Measurements from ENCODE around the gene TTLL7. TPM values are rescaled to one million over a fixed set of nuclear protein-coding genes. Genes with fewer than 3 reads are reported as not detected.

The TTLL7 gene
- total and polyA plus RNA-seq, 9 of the 15 experiments (the other 6 are each of a cell fraction or from before 2014, with no cell fraction given) = 0.63 to 2.6 (median 1.7) TPM

GRCh38 chr1:83838573-83838972 lies 160.4 kb downstream of the TTLL7 start:
- intact Hi-C loops (cut with micrococcal nuclease) = no loop called here
- Histone ChIP-seq H3K9me3 (replicated peaks; ENCODE audit: control insufficient read depth, insufficient read depth, low read depth, low read length) (no peaks in the 10 kb centered on the region), H2AFZ (ENCODE audit: low read depth, low read length) (no peak overlapping the region), H3K4me1 (replicated peaks in 1 of 2; ENCODE audit: control insufficient read depth in 2 of 2, insufficient read depth in 2 of 2, low read length in 2 of 2) (no peaks in the 10 kb centered on the region), H3K27ac (ENCODE audit: extremely low read depth, low read depth, low read length) (no peak overlapping the region), H3K36me3 (ENCODE audit: control insufficient read depth, insufficient read depth, low read length) (no peaks in the 10 kb centered on the region), H3K9me1 (ENCODE audit: control insufficient read depth, insufficient read depth, low read length) (no peaks in the 10 kb centered on the region), H3K79me2 (ENCODE audit: control insufficient read depth, insufficient read depth, low read length) (no peaks in the 10 kb centered on the region), H4K20me1 (replicated peaks; ENCODE audit: control insufficient read depth, insufficient read depth, low read length) (no peaks in the 10 kb centered on the region), H3K9ac (ENCODE audit: insufficient read depth in 1 of 2, low read depth in 2 of 2, low read length in 2 of 2) (no peak overlapping the region), H3K4me2 (ENCODE audit: insufficient read depth, low read length) (no peak overlapping the region), H3K27me3 (ENCODE audit: control insufficient read depth in 2 of 2, insufficient read depth in 2 of 2, low read length in 2 of 2) (no peaks in the 10 kb centered on the region), H3K4me3 (no peak overlapping the region)
- WGBS (ENCODE audit: insufficient coverage, low coverage, missing lambda C conversion rate) = 6% methylated on average over 5 of the region's 5 CpGs
- POLR2A ChIA-PET = no interaction called here
- no TSS peak for BruUV-seq (replicated peaks)
- ATAC-seq (no peak), DNase-seq (ENCODE audit: extremely low read depth in 1 of 4, low spot score in 3 of 4) (no peak), FAIRE-seq (no peak)
- CTCF ChIA-PET (ENCODE audit: low intra/inter-chr PET ratio) = no interaction called here
- TF ChIP-seq ZNF140 (CRISPR knock-in tag; IDR thresholded peaks at IDR 0.05) = no peak
- TF ChIP-seq FOXP1 (CRISPR knock-in tag; IDR thresholded peaks at IDR 0.05) = no peak
- in situ Hi-C loops (cut with MboI) = no loop called here

GRCh38 chr1:83836543-83836942 lies 162.4 kb downstream of the TTLL7 start:
- no peak overlapping the region for H3K4me2 ChIP-seq (ENCODE audit: insufficient read depth, low read length)
- ChIA-PET CTCF (ENCODE audit: low intra/inter-chr PET ratio) (no interaction called here), POLR2A (no interaction called here)
- FAIRE-seq (no peak), DNase-seq (ENCODE audit: extremely low read depth in 1 of 4, low spot score in 3 of 4) (no peak), ATAC-seq (no peak)
- no TSS peak for BruUV-seq (replicated peaks)
- H3K4me1 ChIP-seq (replicated peaks in 1 of 2; ENCODE audit: control insufficient read depth in 2 of 2, insufficient read depth in 2 of 2, low read length in 2 of 2) = no peaks in the 10 kb centered on the region
- no peaks in the 10 kb centered on the region for H4K20me1 ChIP-seq (replicated peaks; ENCODE audit: control insufficient read depth, insufficient read depth, low read length)
- H3K79me2 ChIP-seq (ENCODE audit: control insufficient read depth, insufficient read depth, low read length) = no peaks in the 10 kb centered on the region
- TF ChIP-seq GTF2E2 (tag; IDR thresholded peaks at IDR 0.05) (no peak), MYBL2 (IDR thresholded peaks at IDR 0.05; ENCODE audit: low read depth) (no peak), MYBL2 (CRISPR knock-in tag; IDR thresholded peaks at IDR 0.05; ENCODE audit: borderline replicate concordance) (no peak), RBBP5 (IDR thresholded peaks at IDR 0.05; ENCODE audit: borderline replicate concordance, insufficient read depth, low read length, poor library complexity, severe bottlenecking) (no peak), BRD4 (IDR thresholded peaks at IDR 0.05) (no peak), ZNF511 (CRISPR knock-in tag; IDR thresholded peaks at IDR 0.05) (no peak), MEIS2 (IDR thresholded peaks at IDR 0.05; ENCODE audit: partially characterized antibody) (no peak), TGIF2 (CRISPR knock-in tag; IDR thresholded peaks at IDR 0.05) (no peak), FOSL1 (tag; conservative IDR thresholded peaks at IDR 0.05) (no peak), ZNF165 (CRISPR knock-in tag; IDR thresholded peaks at IDR 0.05; ENCODE audit: borderline replicate concordance) (no peak)
- in situ Hi-C loops (cut with MboI) = no loop called here
- no peak overlapping the region for H3K4me3 ChIP-seq
- H3K9me1 ChIP-seq (ENCODE audit: control insufficient read depth, insufficient read depth, low read length) = no peaks in the 10 kb centered on the region
- no peak overlapping the region for H2AFZ ChIP-seq (ENCODE audit: low read depth, low read length)
- 0% methylated on average over 2 of the region's 2 CpGs for whole genome bisulfite sequencing (ENCODE audit: insufficient coverage, low coverage, missing lambda C conversion rate)
- intact Hi-C loops (cut with micrococcal nuclease) = no loop called here
- H3K27me3 ChIP-seq (ENCODE audit: control insufficient read depth in 2 of 2, insufficient read depth in 2 of 2, low read length in 2 of 2) = no peaks in the 10 kb centered on the region
- no peaks in the 10 kb centered on the region for H3K9me3 ChIP-seq (replicated peaks; ENCODE audit: control insufficient read depth, insufficient read depth, low read depth, low read length)
- no peak overlapping the region for H3K9ac ChIP-seq (ENCODE audit: insufficient read depth in 1 of 2, low read depth in 2 of 2, low read length in 2 of 2)
- H3K27ac ChIP-seq (ENCODE audit: extremely low read depth, low read depth, low read length) = no peak overlapping the region
- no peaks in the 10 kb centered on the region for H3K36me3 ChIP-seq (ENCODE audit: control insufficient read depth, insufficient read depth, low read length)
